ENCODE data around the gene STOML1. TPM values are rescaled to one million over a fixed set of nuclear protein-coding genes. Genes with fewer than 3 reads are reported as not detected.

Gene STOML1
- polyA plus RNA-seq, 1 experiment, result 18.3 TPM

GRCh38 chr15:73997986-73998385 is 5.9 kb upstream of the STOML1 start:
- TF ChIP-seq CTCF (IDR thresholded peaks at IDR 0.05; ENCODE audit: insufficient read depth, low read depth, low read length), result no peak
- POLR2A ChIA-PET, result no interaction called here
- Histone ChIP-seq H3K4me3 (ENCODE audit: low read depth, low read length) (no peak overlapping the region), H3K36me3 (ENCODE audit: control insufficient read depth, insufficient read depth, low read length) (peaks cover 7% of the 10 kb centered on the region), H3K27me3 (ENCODE audit: control insufficient read depth, insufficient read depth, low read length) (no peaks in the 10 kb centered on the region)
- CTCF ChIA-PET, result interaction anchor here (0.8 to 1.1 kb wide), 2 partner anchors 9 to 136 kb away, joined by 3 read pairs; no protein-coding TSS in a partner anchor
- no peak for DNase-seq (ENCODE audit: low read depth)

- DNase-seq (ENCODE audit: low read depth), result no peak
- POLR2A ChIA-PET, result no interaction called here
- Histone ChIP-seq H3K36me3 (ENCODE audit: control insufficient read depth, insufficient read depth, low read length) (peaks cover 7% of the 10 kb centered on the region), H3K27me3 (ENCODE audit: control insufficient read depth, insufficient read depth, low read length) (no peaks in the 10 kb centered on the region), H3K4me3 (ENCODE audit: low read depth, low read length) (peak overlapping the region; percentile 88)
- CTCF ChIA-PET, result interaction anchor here (0.6 to 8.0 kb wide), 6 partner anchors 9 to 137 kb away, joined by 3 to 48 read pairs (median 3); no protein-coding TSS in a partner anchor
- TF ChIP-seq CTCF (IDR thresholded peaks at IDR 0.05; ENCODE audit: insufficient read depth, low read depth, low read length), result no peak
These were observed 4.8 kb upstream of the STOML1 start for GRCh38 chr15:73996939-73997338.

GRCh38 chr15:73996267-73996666 is 4.2 kb upstream of the STOML1 start:
- POLR2A ChIA-PET, result no interaction called here
- TF ChIP-seq CTCF (IDR thresholded peaks at IDR 0.05; ENCODE audit: insufficient read depth, low read depth, low read length), result no peak
- CTCF ChIA-PET, result interaction anchor here (0.6 to 8.0 kb wide), 5 partner anchors 9 to 48 kb away, joined by 3 to 48 read pairs (median 3); no protein-coding TSS in a partner anchor
- DNase-seq (ENCODE audit: low read depth), result no peak
- peak overlapping the region; percentile 88 for H3K4me3 ChIP-seq (ENCODE audit: low read depth, low read length)
- peaks cover 7% of the 10 kb centered on the region for H3K36me3 ChIP-seq (ENCODE audit: control insufficient read depth, insufficient read depth, low read length)
- no peaks in the 10 kb centered on the region for H3K27me3 ChIP-seq (ENCODE audit: control insufficient read depth, insufficient read depth, low read length)

- DNase-seq (ENCODE audit: low read depth), result no peak
- H3K36me3 ChIP-seq (ENCODE audit: control insufficient read depth, insufficient read depth, low read length), result peaks cover 7% of the 10 kb centered on the region
- no peaks in the 10 kb centered on the region for H3K27me3 ChIP-seq (ENCODE audit: control insufficient read depth, insufficient read depth, low read length)
- CTCF ChIA-PET, result interaction anchor here (1.0 to 8.0 kb wide), 8 partner anchors 18 to 53 kb away, joined by 3 to 48 read pairs (median 5); no protein-coding TSS in a partner anchor
- no peak for TF ChIP-seq CTCF (IDR thresholded peaks at IDR 0.05; ENCODE audit: insufficient read depth, low read depth, low read length)
- POLR2A ChIA-PET, result interaction anchor here (0.7 kb wide), 1 partner anchor 10 kb away, joined by 10 read pairs; no protein-coding TSS in a partner anchor
- H3K4me3 ChIP-seq (ENCODE audit: low read depth, low read length), result peak overlapping the region; percentile 88
These were observed 3.0 kb upstream of the STOML1 start for GRCh38 chr15:73994912-73995622.

GRCh38 chr15:73994413-73994883 is 2.4 kb upstream of the STOML1 start, which contains the start of gene PML:
Gene PML, plus strand, starts transcription at chr15:73994716. Its CDS starts 97 bp downstream, at chr15:73994813.
- CTCF ChIA-PET, result interaction anchor here (0.8 to 8.0 kb wide), 9 partner anchors 19 to 53 kb away, joined by 3 to 48 read pairs (median 4); no protein-coding TSS in a partner anchor

More at GRCh38 chr15:73994413-73994883, 2.4 kb upstream of the STOML1 start, which contains the start of gene PML:
- TF ChIP-seq CTCF (IDR thresholded peaks at IDR 0.05; ENCODE audit: insufficient read depth, low read depth, low read length), result no peak
- Histone ChIP-seq H3K4me3 (ENCODE audit: low read depth, low read length) (peak within 1 kb of the TSS; percentile 88), H3K36me3 (ENCODE audit: control insufficient read depth, insufficient read depth, low read length) (peaks cover 7% of the 10 kb centered on the region), H3K27me3 (ENCODE audit: control insufficient read depth, insufficient read depth, low read length) (no peaks in the 10 kb centered on the region)
- POLR2A ChIA-PET, result interaction anchor here (0.7 kb wide), 1 partner anchor 9 kb away, joined by 10 read pairs; no protein-coding TSS in a partner anchor
- DNase-seq (ENCODE audit: low read depth), result peak; percentile 72

Data from BJ (cell line).